Measurements from ENCODE around the gene SEMA3B. TPM values are rescaled to one million over a fixed set of nuclear protein-coding genes. Genes with fewer than 3 reads are reported as not detected.

The SEMA3B gene
- total RNA-seq, 1 experiment from 2014 or later = 7.3 TPM

DNA sequence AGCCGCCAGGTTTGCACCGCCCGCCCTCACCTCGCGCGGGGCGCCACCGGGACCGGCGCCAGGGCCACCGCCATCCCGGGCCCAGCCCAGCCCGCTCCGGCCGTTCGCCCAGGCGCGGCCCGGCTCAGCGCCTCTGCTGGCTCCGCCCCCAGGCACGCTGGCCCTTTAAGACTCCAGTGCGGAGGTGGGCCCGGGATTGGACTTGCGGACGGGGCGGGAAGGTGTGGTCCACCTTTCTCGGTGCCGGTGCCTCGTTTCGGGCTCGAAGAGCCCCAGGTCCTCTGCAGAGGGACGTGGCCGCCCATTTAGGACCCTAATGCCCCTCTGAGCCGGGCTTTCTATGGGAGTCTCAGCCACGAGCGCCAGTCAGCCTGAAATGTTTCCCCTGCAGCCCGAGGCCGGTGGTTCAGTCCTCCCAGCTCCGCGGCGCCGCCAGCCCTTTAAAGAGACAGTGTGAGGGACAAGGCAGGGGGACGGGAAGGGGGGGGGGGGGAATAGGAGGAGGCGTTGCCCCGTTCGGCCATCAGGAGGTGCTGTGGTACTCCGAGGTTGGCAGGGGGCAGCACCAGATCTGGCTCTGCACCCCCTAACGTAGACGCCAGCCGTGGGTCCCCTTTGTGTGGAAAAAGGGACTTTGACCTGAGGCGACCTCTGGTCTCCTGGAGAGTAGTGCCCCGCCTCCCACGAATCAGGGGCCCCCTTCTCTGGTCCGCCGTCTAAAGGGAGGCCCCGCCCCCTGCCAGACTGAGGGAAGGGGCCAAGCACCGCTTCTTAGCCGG lies 52.6 kb downstream of the SEMA3B start:
- ChIA-PET POLR2A (interaction anchor here (0.6 to 2.0 kb wide), 5 partner anchors 16 to 125 kb away, joined by 3 to 8 read pairs (median 5); partner anchors contain the start of genes HYAL3 and NAA80), CTCF (interaction anchor here (0.6 to 5.5 kb wide), 38 partner anchors 11 to 1381 kb away, joined by 3 to 95 read pairs (median 4); partner anchors contain the start of genes CYB561D2, HEMK1, HYAL1 and HYAL3)
- H3K4me3 Mint-ChIP-seq = peak overlapping the region; percentile 88
- peak overlapping the region; percentile 97 for H3K27ac Mint-ChIP-seq
- ATAC-seq = peak; percentile 71
- H3K9me3 Mint-ChIP-seq = no peaks in the 10 kb centered on the region
- H3K36me3 Mint-ChIP-seq = peaks cover 33% of the 10 kb centered on the region
- peaks cover 40% of the 10 kb centered on the region for H3K4me1 Mint-ChIP-seq
- peak; percentile 90 for DNase-seq (ENCODE audit: low spot score)
- no peaks in the 10 kb centered on the region for H3K27me3 Mint-ChIP-seq (ENCODE audit: low read depth)
- TF ChIP-seq KAT7 (CRISPR knock-in tag; IDR thresholded peaks at IDR 0.05; ENCODE audit: borderline replicate concordance) = peak; percentile 42; the same call in 1 of the 2 replicates
- TF ChIP-seq ATF1 (CRISPR knock-in tag; IDR thresholded peaks at IDR 0.05) = no peak
- TF ChIP-seq GRHL2 (CRISPR knock-in tag; IDR thresholded peaks at IDR 0.05; ENCODE audit: insufficient replicate concordance, severe bottlenecking) = no peak
- TF ChIP-seq, protein P1, sequence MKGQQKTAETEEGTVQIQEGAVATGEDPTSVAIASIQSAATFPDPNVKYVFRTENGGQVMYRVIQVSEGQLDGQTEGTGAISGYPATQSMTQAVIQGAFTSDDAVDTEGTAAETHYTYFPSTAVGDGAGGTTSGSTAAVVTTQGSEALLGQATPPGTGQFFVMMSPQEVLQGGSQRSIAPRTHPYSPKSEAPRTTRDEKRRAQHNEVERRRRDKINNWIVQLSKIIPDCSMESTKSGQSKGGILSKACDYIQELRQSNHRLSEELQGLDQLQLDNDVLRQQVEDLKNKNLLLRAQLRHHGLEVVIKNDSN (CRISPR knock-in tag; IDR thresholded peaks at IDR 0.05) = no peak
- TF ChIP-seq TEAD1 (CRISPR knock-in tag; IDR thresholded peaks at IDR 0.05) = no peak
- peak; percentile 59; the same call in 1 of the 2 replicates for TF ChIP-seq CREM (CRISPR knock-in tag; IDR thresholded peaks at IDR 0.05)
- TF ChIP-seq, protein P2, sequence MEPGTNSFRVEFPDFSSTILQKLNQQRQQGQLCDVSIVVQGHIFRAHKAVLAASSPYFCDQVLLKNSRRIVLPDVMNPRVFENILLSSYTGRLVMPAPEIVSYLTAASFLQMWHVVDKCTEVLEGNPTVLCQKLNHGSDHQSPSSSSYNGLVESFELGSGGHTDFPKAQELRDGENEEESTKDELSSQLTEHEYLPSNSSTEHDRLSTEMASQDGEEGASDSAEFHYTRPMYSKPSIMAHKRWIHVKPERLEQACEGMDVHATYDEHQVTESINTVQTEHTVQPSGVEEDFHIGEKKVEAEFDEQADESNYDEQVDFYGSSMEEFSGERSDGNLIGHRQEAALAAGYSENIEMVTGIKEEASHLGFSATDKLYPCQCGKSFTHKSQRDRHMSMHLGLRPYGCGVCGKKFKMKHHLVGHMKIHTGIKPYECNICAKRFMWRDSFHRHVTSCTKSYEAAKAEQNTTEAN (CRISPR knock-in tag; IDR thresholded peaks at IDR 0.05) = 0 out of 2 replicates have a peak, but pooled peaks have one; percentile 9
- TF ChIP-seq, protein P3, sequence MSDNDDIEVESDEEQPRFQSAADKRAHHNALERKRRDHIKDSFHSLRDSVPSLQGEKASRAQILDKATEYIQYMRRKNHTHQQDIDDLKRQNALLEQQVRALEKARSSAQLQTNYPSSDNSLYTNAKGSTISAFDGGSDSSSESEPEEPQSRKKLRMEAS (CRISPR knock-in tag; IDR thresholded peaks at IDR 0.05) = peak; percentile 28; the same call in 1 of the 2 replicates
- TF ChIP-seq ZNF232 (CRISPR knock-in tag; IDR thresholded peaks at IDR 0.05) = no peak
- no peak for TF ChIP-seq ZSCAN18 (CRISPR knock-in tag; IDR thresholded peaks at IDR 0.05)
- TF ChIP-seq NFYB (CRISPR knock-in tag; conservative IDR thresholded peaks at IDR 0.05; ENCODE audit: low read depth) = no peak
- no peak for TF ChIP-seq ATF3 (CRISPR knock-in tag; conservative IDR thresholded peaks at IDR 0.05)
- TF ChIP-seq ELF4 (CRISPR knock-in tag; IDR thresholded peaks at IDR 0.05; ENCODE audit: low read depth) = no peak
- TF ChIP-seq, protein P4, sequence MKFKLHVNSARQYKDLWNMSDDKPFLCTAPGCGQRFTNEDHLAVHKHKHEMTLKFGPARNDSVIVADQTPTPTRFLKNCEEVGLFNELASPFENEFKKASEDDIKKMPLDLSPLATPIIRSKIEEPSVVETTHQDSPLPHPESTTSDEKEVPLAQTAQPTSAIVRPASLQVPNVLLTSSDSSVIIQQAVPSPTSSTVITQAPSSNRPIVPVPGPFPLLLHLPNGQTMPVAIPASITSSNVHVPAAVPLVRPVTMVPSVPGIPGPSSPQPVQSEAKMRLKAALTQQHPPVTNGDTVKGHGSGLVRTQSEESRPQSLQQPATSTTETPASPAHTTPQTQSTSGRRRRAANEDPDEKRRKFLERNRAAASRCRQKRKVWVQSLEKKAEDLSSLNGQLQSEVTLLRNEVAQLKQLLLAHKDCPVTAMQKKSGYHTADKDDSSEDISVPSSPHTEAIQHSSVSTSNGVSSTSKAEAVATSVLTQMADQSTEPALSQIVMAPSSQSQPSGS (CRISPR knock-in tag; IDR thresholded peaks at IDR 0.05; ENCODE audit: borderline replicate concordance, low read depth) = no peak
- no peak for TF ChIP-seq ZNF423 (CRISPR knock-in tag; IDR thresholded peaks at IDR 0.05)
- TF ChIP-seq ZNF121 (CRISPR knock-in tag; IDR thresholded peaks at IDR 0.05) = no peak
- TF ChIP-seq ZNF317 (CRISPR knock-in tag; IDR thresholded peaks at IDR 0.05; ENCODE audit: borderline replicate concordance, low read depth) = no peak
- TF ChIP-seq, protein P5, sequence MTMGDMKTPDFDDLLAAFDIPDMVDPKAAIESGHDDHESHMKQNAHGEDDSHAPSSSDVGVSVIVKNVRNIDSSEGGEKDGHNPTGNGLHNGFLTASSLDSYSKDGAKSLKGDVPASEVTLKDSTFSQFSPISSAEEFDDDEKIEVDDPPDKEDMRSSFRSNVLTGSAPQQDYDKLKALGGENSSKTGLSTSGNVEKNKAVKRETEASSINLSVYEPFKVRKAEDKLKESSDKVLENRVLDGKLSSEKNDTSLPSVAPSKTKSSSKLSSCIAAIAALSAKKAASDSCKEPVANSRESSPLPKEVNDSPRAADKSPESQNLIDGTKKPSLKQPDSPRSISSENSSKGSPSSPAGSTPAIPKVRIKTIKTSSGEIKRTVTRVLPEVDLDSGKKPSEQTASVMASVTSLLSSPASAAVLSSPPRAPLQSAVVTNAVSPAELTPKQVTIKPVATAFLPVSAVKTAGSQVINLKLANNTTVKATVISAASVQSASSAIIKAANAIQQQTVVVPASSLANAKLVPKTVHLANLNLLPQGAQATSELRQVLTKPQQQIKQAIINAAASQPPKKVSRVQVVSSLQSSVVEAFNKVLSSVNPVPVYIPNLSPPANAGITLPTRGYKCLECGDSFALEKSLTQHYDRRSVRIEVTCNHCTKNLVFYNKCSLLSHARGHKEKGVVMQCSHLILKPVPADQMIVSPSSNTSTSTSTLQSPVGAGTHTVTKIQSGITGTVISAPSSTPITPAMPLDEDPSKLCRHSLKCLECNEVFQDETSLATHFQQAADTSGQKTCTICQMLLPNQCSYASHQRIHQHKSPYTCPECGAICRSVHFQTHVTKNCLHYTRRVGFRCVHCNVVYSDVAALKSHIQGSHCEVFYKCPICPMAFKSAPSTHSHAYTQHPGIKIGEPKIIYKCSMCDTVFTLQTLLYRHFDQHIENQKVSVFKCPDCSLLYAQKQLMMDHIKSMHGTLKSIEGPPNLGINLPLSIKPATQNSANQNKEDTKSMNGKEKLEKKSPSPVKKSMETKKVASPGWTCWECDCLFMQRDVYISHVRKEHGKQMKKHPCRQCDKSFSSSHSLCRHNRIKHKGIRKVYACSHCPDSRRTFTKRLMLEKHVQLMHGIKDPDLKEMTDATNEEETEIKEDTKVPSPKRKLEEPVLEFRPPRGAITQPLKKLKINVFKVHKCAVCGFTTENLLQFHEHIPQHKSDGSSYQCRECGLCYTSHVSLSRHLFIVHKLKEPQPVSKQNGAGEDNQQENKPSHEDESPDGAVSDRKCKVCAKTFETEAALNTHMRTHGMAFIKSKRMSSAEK (CRISPR knock-in tag; IDR thresholded peaks at IDR 0.05; ENCODE audit: borderline replicate concordance) = no peak
- TF ChIP-seq JAZF1 (CRISPR knock-in tag; IDR thresholded peaks at IDR 0.05) = no peak
- no peak for TF ChIP-seq NR2C2 (CRISPR knock-in tag; IDR thresholded peaks at IDR 0.05)
- no peak for TF ChIP-seq PRRX2 (CRISPR knock-in tag; IDR thresholded peaks at IDR 0.05)
- TF ChIP-seq USF2 (CRISPR knock-in tag; IDR thresholded peaks at IDR 0.05) = no peak
- no peak for TF ChIP-seq IRF1 (CRISPR knock-in tag; IDR thresholded peaks at IDR 0.05)
- TF ChIP-seq SMAD4 (CRISPR knock-in tag; IDR thresholded peaks at IDR 0.05) = no peak
- TF ChIP-seq CBFB (CRISPR knock-in tag; IDR thresholded peaks at IDR 0.05; ENCODE audit: low read depth) = no peak
